Neural crest cell (in vitro differentiated cells): ENCODE results near the gene FANCC. TPM values are rescaled to one million over a fixed set of nuclear protein-coding genes. Genes with fewer than 3 reads are reported as not detected.

ENCODE experiments used
- DNase-seq: peaks from one replicate; pipeline ENCODE4 v3.0.0; 2021; ENCODE audit warnings: low read depth, mixed read lengths, low spot score
- H3K27ac Mint-ChIP-seq: one replicate; pipeline ENCODE4 v1.8.0; 2021; ENCODE audit warnings: mild to moderate bottlenecking, mixed read lengths; ENCODE audit not compliant: unreplicated experiment
- H3K27me3 Mint-ChIP-seq: 2 replicates; pipeline ENCODE4 v1.8.0; 2021; ENCODE audit warnings: low read depth, mild to moderate bottlenecking, mixed read lengths
- H3K36me3 Mint-ChIP-seq: 2 replicates; pipeline ENCODE4 v1.8.0; 2021; ENCODE audit warnings: low read depth, mild to moderate bottlenecking, mixed read lengths
- H3K4me1 Mint-ChIP-seq: 2 replicates; pipeline ENCODE4 v1.8.0; 2021; ENCODE audit warnings: mixed read lengths
- H3K4me3 Mint-ChIP-seq: one replicate; pipeline ENCODE4 v1.8.0; 2021; ENCODE audit warnings: mild to moderate bottlenecking, mixed read lengths
- H3K9me3 Mint-ChIP-seq: 2 replicates; pipeline ENCODE4 v1.8.0; 2021; ENCODE audit warnings: mixed read lengths
- total RNA-seq: library from RNA; stranded (reverse); gene quantifications from 2 replicates; pipeline ENCODE4 v1.2.1, GENCODE V29; 2021
- TF ChIP-seq, protein P1 (sequence below): fragments of 200-600 bp; sonication (generic); conservative IDR thresholded peaks from 2 replicates; pipeline ENCODE4 v1.5.0; 2021; ENCODE audit warnings: antibody characterized with exemption, mild to moderate bottlenecking

Gene FANCC
- total RNA-seq, 1 donor from 2014 or later = 24.6 TPM

GRCh38 chr9:95085036-95085770, 232.3 kb downstream of the FANCC start:
- Mint-ChIP-seq H3K9me3 (no peaks in the 10 kb centered on the region), H3K4me3 (peak overlapping the region; percentile 38), H3K4me1 (peaks cover 81% of the 10 kb centered on the region), H3K36me3 (peaks cover 9% of the 10 kb centered on the region), H3K27me3 (peaks cover 2% of the 10 kb centered on the region), H3K27ac (no peak overlapping the region)
- TF ChIP-seq, protein P1, sequence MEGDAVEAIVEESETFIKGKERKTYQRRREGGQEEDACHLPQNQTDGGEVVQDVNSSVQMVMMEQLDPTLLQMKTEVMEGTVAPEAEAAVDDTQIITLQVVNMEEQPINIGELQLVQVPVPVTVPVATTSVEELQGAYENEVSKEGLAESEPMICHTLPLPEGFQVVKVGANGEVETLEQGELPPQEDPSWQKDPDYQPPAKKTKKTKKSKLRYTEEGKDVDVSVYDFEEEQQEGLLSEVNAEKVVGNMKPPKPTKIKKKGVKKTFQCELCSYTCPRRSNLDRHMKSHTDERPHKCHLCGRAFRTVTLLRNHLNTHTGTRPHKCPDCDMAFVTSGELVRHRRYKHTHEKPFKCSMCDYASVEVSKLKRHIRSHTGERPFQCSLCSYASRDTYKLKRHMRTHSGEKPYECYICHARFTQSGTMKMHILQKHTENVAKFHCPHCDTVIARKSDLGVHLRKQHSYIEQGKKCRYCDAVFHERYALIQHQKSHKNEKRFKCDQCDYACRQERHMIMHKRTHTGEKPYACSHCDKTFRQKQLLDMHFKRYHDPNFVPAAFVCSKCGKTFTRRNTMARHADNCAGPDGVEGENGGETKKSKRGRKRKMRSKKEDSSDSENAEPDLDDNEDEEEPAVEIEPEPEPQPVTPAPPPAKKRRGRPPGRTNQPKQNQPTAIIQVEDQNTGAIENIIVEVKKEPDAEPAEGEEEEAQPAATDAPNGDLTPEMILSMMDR = no peak
- no peak for DNase-seq

DNA sequence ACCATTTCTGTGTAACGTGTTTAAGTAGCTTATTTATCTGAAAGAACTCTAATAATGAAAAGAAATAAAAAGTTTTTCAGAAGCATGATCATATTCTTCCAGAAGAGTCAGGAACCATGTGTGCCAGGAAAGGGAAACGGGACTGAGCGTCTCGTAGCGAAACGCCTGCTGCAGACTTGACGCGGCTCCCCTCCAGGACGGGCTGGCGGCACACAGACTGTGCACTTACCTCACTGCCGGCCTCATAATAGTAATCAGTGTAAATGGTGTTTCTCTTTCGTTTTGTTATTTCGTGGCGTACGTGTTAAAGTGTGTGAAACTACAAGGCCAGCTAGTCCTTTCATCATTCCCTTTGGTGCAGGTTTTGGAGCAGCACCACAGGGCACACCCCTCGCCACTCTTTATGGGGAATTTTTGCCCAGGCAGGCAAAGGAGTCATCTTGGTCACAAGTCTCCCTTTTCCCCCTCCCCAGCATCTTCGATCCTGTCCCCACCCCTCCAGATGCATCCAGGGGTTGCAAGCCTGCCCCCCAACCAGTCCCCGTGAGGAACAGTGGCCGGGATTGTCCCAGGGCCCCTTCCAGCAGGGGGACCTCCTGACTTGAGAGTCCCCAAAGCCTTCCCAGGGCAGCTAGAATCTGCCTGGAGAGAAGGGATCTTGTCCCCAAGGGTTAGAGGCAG, 233.1 kb downstream of the FANCC start:
- Mint-ChIP-seq H3K27me3 (peaks cover 2% of the 10 kb centered on the region), H3K4me1 (peaks cover 80% of the 10 kb centered on the region), H3K36me3 (peaks cover 9% of the 10 kb centered on the region), H3K4me3 (peak overlapping the region; percentile 25), H3K9me3 (no peaks in the 10 kb centered on the region), H3K27ac (peak overlapping the region; percentile 70)
- TF ChIP-seq, protein P1 = no peak
- no peak for DNase-seq

GRCh38 chr9:95083086-95083768, 234.3 kb downstream of the FANCC start:
- DNase-seq = no peak
- TF ChIP-seq, protein P1 = no peak
- Mint-ChIP-seq H3K27ac (peak overlapping the region; percentile 65), H3K9me3 (no peaks in the 10 kb centered on the region), H3K4me1 (peaks cover 83% of the 10 kb centered on the region), H3K27me3 (peaks cover 2% of the 10 kb centered on the region), H3K36me3 (peaks cover 7% of the 10 kb centered on the region), H3K4me3 (no peak overlapping the region)

GRCh38 chr9:95082401-95083084, 235.0 kb downstream of the FANCC start:
- peaks cover 2% of the 10 kb centered on the region for H3K27me3 Mint-ChIP-seq
- H3K36me3 Mint-ChIP-seq = peaks cover 7% of the 10 kb centered on the region
- H3K27ac Mint-ChIP-seq = no peak overlapping the region
- DNase-seq = no peak
- H3K4me3 Mint-ChIP-seq = peak overlapping the region; percentile 42
- H3K9me3 Mint-ChIP-seq = no peaks in the 10 kb centered on the region
- TF ChIP-seq, protein P1 = no peak
- peaks cover 83% of the 10 kb centered on the region for H3K4me1 Mint-ChIP-seq

GRCh38 chr9:95081998-95082397, 235.5 kb downstream of the FANCC start:
- peaks cover 2% of the 10 kb centered on the region for H3K27me3 Mint-ChIP-seq
- DNase-seq = no peak
- peaks cover 7% of the 10 kb centered on the region for H3K36me3 Mint-ChIP-seq
- H3K4me3 Mint-ChIP-seq = peak overlapping the region; percentile 69
- H3K4me1 Mint-ChIP-seq = peaks cover 87% of the 10 kb centered on the region
- TF ChIP-seq, protein P1 = no peak
- H3K9me3 Mint-ChIP-seq = no peaks in the 10 kb centered on the region
- H3K27ac Mint-ChIP-seq = peak overlapping the region; percentile 93
